ENCODE data around the gene IFI30.

IFI30 gene

DNA sequence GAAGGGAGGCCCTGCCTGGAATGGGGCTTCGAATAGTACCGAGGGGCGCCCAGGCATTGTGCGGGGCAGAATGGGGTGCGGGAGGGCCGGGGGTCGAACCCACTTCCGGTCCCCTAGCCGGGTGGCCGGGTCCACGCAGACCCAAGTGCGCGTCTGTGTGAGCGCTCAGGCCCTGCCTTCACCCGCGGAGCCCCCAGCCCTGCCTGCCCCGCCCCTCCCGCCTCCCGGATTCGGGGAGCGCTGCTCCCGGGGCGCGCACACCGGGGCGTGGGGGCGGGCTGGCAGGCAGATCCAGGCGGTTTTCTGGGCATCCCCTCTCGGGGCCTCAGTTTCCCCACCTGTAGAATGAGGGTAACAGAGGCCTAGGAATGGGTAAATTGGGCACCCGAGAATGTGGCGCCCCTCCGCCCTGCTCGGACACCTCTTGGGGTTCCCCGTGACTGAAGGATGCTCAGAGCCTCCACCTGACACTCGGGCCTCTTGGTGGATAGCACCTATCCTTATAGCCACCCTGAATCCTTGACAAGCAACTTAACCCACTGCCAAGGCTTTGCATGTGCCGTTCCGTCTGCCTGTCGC is 20.0 kb upstream of the IFI30 start:
- Mint-ChIP-seq H3K36me3 (ENCODE audit: low read depth) (peaks cover 5% of the 10 kb centered on the region), H3K27ac (peak overlapping the region; percentile 83), H3K4me1 (peaks cover 40% of the 10 kb centered on the region), H3K4me3 (peak overlapping the region; percentile 92), H3K27me3 (ENCODE audit: low read depth, poor library complexity) (no peaks in the 10 kb centered on the region), H3K9me3 (no peaks in the 10 kb centered on the region)
- TF ChIP-seq, protein P1, sequence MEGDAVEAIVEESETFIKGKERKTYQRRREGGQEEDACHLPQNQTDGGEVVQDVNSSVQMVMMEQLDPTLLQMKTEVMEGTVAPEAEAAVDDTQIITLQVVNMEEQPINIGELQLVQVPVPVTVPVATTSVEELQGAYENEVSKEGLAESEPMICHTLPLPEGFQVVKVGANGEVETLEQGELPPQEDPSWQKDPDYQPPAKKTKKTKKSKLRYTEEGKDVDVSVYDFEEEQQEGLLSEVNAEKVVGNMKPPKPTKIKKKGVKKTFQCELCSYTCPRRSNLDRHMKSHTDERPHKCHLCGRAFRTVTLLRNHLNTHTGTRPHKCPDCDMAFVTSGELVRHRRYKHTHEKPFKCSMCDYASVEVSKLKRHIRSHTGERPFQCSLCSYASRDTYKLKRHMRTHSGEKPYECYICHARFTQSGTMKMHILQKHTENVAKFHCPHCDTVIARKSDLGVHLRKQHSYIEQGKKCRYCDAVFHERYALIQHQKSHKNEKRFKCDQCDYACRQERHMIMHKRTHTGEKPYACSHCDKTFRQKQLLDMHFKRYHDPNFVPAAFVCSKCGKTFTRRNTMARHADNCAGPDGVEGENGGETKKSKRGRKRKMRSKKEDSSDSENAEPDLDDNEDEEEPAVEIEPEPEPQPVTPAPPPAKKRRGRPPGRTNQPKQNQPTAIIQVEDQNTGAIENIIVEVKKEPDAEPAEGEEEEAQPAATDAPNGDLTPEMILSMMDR (IDR thresholded peaks at IDR 0.05), result no peak
- peak; percentile 49 for DNase-seq

DNA sequence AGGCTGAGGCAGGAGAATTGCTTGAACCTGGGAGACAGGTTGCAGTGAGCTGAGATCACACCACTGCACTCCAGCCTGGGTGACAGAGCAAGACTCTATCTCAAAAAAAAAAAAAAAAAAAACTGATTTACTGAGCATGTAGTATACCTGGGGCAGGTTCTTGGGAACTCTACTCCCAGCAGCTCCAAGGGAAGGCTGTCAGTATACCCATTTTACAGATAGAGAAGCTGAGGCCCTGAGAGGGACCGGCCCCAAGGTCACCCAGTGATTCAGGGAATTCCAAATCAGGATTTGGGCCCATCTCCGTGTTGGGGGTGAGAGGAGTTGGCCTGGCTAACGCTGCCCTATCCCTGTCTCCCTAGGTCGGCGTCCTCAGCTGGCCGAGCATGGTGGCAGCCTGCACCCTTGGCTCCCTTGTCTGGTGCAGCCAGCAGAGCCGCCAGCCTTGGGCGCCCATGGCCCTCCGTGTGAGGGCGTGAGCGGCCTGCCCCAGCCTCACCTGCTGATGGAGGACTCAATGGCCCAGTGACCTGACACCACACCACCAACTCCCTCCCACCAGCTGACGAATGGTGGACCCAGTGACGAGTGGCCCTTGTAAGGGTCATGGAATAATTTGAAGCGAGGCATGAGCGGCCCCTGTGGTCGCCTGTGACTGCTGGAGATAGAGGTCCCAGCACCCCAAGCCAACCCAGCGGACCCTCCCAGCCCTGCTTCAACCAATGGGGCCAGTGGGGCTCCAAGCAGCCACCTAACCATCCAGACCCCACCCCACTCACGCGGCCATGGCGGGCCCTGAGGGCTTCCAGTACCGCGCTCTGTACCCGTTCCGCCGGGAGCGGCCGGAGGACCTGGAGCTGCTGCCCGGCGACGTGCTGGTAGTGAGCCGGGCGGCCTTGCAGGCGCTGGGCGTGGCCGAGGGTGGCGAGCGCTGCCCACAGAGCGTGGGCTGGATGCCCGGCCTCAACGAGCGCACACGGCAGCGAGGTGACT is 18.2 kb upstream of the IFI30 start:
- no peaks in the 10 kb centered on the region for H3K9me3 Mint-ChIP-seq
- H3K27me3 Mint-ChIP-seq (ENCODE audit: low read depth, poor library complexity), result no peaks in the 10 kb centered on the region
- TF ChIP-seq, protein P1 (IDR thresholded peaks at IDR 0.05), result no peak
- no peak overlapping the region for H3K4me3 Mint-ChIP-seq
- H3K4me1 Mint-ChIP-seq, result peaks cover 42% of the 10 kb centered on the region
- H3K36me3 Mint-ChIP-seq (ENCODE audit: low read depth), result peaks cover 8% of the 10 kb centered on the region
- DNase-seq, result no peak
- H3K27ac Mint-ChIP-seq, result no peak overlapping the region

DNA sequence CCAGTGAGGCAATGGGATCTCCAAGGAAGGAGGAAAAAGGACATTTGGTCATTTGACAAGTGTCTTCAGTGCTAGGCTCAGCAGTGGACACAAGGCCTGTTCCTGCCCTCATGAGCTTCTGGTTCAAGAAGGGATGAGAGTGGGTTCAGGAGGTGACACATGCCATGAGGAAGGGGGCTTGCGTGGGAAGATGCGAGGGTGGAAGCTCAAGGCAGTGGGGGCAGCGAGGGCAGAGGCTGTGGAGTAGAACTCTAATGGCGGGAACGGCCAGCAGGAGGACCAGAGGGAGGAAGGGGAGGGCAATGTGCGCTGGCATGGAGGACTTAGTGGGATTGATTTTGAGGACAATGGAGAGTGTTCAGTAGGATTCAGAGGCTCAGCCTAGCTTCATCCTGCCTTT is 17.3 kb upstream of the IFI30 start:
- Mint-ChIP-seq H3K27ac (peak overlapping the region; percentile 89), H3K36me3 (ENCODE audit: low read depth) (peaks cover 10% of the 10 kb centered on the region), H3K9me3 (no peaks in the 10 kb centered on the region), H3K4me1 (peaks cover 44% of the 10 kb centered on the region), H3K27me3 (ENCODE audit: low read depth, poor library complexity) (no peaks in the 10 kb centered on the region), H3K4me3 (no peak overlapping the region)
- no peak for DNase-seq
- TF ChIP-seq, protein P1 (IDR thresholded peaks at IDR 0.05), result no peak

DNA sequence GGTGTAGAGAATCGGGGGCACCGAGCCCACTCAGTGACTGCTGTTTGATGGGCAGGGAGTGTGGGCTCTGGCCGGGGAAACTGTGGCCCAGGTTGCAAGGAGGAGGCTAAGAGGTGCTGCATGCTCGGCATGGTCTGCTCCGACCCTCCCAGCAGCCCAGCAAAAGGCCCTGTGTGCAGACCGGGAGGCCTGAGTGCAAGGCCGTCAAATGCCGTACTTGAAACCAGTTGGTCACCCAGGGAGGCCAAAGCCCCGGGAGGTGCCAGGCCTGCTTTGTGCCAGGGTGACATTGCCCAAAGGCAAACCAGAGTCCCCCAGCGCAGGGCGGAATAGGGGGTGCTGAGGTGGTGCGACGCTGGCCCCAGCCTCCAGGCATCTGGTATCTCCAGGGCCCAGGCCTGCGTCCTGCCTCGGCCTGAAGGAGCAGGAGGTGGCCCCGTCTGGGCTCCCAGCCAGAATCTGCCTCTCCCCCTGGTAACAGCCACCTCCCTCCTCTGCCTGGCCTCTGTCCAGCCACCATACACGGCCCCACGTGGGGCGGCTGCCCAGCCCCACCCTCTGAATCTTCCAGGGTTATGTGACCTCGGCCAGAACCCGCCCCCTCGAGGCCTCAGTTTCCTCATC is 16.7 kb upstream of the IFI30 start:
- H3K4me3 Mint-ChIP-seq, result no peak overlapping the region
- TF ChIP-seq, protein P1 (IDR thresholded peaks at IDR 0.05), result no peak
- no peak for DNase-seq
- no peaks in the 10 kb centered on the region for H3K9me3 Mint-ChIP-seq
- peaks cover 43% of the 10 kb centered on the region for H3K4me1 Mint-ChIP-seq
- no peaks in the 10 kb centered on the region for H3K27me3 Mint-ChIP-seq (ENCODE audit: low read depth, poor library complexity)
- H3K36me3 Mint-ChIP-seq (ENCODE audit: low read depth), result peaks cover 10% of the 10 kb centered on the region
- H3K27ac Mint-ChIP-seq, result peak overlapping the region; percentile 89

DNA sequence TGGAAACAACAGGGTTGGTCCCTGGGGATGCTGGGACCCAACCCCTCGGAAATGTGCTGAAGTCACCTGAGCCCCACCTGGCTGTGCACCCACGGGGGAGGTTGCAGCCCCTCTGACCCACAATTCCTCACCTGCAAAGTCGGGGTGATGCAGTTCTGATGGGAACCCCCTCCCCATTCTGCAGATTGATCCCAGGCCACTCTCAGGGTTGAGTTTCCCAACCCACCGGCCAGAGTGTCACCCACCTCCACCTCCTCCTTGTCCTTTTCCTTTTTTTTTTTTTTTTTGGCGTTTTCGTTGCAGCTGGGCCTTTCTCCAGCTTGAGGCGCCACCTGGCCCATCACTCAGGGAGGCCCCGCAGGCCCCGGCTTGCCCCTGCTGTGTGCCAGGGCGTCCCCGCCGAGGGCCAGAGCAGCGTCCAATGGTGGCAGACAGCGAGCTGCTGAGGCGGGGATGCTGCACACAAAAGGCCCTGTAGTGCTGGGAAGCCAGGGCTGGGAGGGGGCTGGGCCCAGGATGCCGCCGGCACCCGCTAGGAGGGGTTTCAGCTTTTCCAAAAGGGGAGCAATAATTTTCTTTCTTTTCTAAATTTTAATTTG is 16.0 kb upstream of the IFI30 start:
- Mint-ChIP-seq H3K27ac (no peak overlapping the region), H3K4me3 (no peak overlapping the region), H3K4me1 (peaks cover 37% of the 10 kb centered on the region), H3K27me3 (ENCODE audit: low read depth, poor library complexity) (no peaks in the 10 kb centered on the region), H3K9me3 (no peaks in the 10 kb centered on the region), H3K36me3 (ENCODE audit: low read depth) (peaks cover 10% of the 10 kb centered on the region)
- peak; percentile 46 for DNase-seq
- TF ChIP-seq, protein P1 (IDR thresholded peaks at IDR 0.05), result no peak
